Endothelial cell of umbilical vein (primary cell): Measurements from ENCODE around the gene PRRT1. TPM values are rescaled to one million over a fixed set of nuclear protein-coding genes. Genes with fewer than 3 reads are reported as not detected.

Experiments
- BruUV-seq: library from RNA; stranded (reverse); fragments of 400-500 nt; replicated peaks from 2 replicates; lab custom pipeline; 2021; lab: Mats Ljungman, UMichigan
- CTCF ChIA-PET: fragments of 300-600, 350-600 bp; sonication (Branson Sonifier 250); formaldehyde crosslinking; loops from one replicate; lab custom pipeline; 2021; ENCODE audit warnings: antibody characterized with exemption, inconsistent platforms; lab: Charles Lee
- POLR2A ChIA-PET: fragments of 300-600, 350-600 bp; sonication (Branson Sonifier 250); formaldehyde crosslinking; loops from one replicate; lab custom pipeline; 2021; ENCODE audit warnings: antibody characterized with exemption, inconsistent platforms; lab: Charles Lee
- DNase-seq: peaks from one replicate; pipeline ENCODE4 v3.0.0-alpha.2; 2011; ENCODE audit warnings: low read depth, low spot score
- FAIRE-seq: peaks from 2 replicates; lab custom pipeline; 2011; peaks lifted over from hg19 to GRCh38; lab: Jason Lieb, UNC
- H2AFZ ChIP-seq: 2 replicates; pipeline ENCODE4 v1.6.0; 2012; ENCODE audit warnings: low read depth, low read length, control low read depth, inconsistent platforms
- H3K27ac ChIP-seq: 2 replicates; pipeline ENCODE4 v1.5.1; 2011; ENCODE audit warnings: low read depth, mild to moderate bottlenecking, control low read depth, low read length, moderate library complexity; ENCODE audit not compliant: insufficient read depth
- H3K27me3 ChIP-seq, 2 experiments: 2 replicates each; pipeline versions ENCODE4 v1.6.0 to v1.6.1; 2011; ENCODE audit warnings: low read length in 2 of 2, mixed read lengths in 1 of 2; ENCODE audit not compliant: control insufficient read depth in 2 of 2, insufficient read depth in 2 of 2
- H3K36me3 ChIP-seq, 2 experiments: 2 replicates in 1 of 2; 3 replicates in 1 of 2; pipeline ENCODE4 v1.5.1; 2011; ENCODE audit warnings: low read length in 2 of 2, mild to moderate bottlenecking in 1 of 2, moderate library complexity in 1 of 2; ENCODE audit not compliant: control insufficient read depth in 2 of 2, insufficient read depth in 2 of 2; ENCODE audit errors: extremely low read depth in 1 of 2
- H3K4me1 ChIP-seq: 3 replicates; pipeline ENCODE4 v1.5.1; 2011; ENCODE audit warnings: mild to moderate bottlenecking, low read length; ENCODE audit not compliant: control insufficient read depth, insufficient read depth; ENCODE audit errors: extremely low read depth
- H3K4me2 ChIP-seq: 2 replicates; pipeline ENCODE4 v1.6.1; 2011; ENCODE audit warnings: low read length, control low read depth, mixed read lengths; ENCODE audit not compliant: insufficient read depth
- H3K4me3 ChIP-seq, 3 experiments: fragments of 200-600 bp in 1 of 3; sonication (generic), shearing (Covaris generic) in 1 of 3; replicated peaks in 1 of 3; 2 replicates each; pipeline ENCODE4 v1.5.1; 2011 to 2016; ENCODE audit warnings: control low read depth in 3 of 3, low read length in 3 of 3, mild to moderate bottlenecking in 2 of 3, inconsistent platforms in 1 of 3, low read depth in 1 of 3, moderate library complexity in 1 of 3; ENCODE audit not compliant: insufficient read depth in 1 of 3
- H3K79me2 ChIP-seq: 2 replicates; pipeline ENCODE4 v1.6.0; 2012; ENCODE audit warnings: low read length, inconsistent platforms; ENCODE audit not compliant: control insufficient read depth, insufficient read depth
- H3K9ac ChIP-seq: replicated peaks from 2 replicates; pipeline ENCODE3; 2011; ENCODE audit warnings: low read length, control low read depth; ENCODE audit not compliant: insufficient read depth; ENCODE audit errors: extremely low read depth
- H3K9me1 ChIP-seq: replicated peaks from 3 replicates; pipeline ENCODE4 v1.6.0; 2011; ENCODE audit warnings: mild to moderate bottlenecking, low read length; ENCODE audit not compliant: control insufficient read depth, insufficient read depth; ENCODE audit errors: extremely low read depth
- H3K9me3 ChIP-seq: replicated peaks from 2 replicates; pipeline ENCODE4 v1.5.1; 2012; ENCODE audit warnings: low read length, inconsistent platforms; ENCODE audit not compliant: control insufficient read depth, insufficient read depth
- H4K20me1 ChIP-seq: replicated peaks from 2 replicates; pipeline ENCODE3; 2011; ENCODE audit warnings: mild to moderate bottlenecking, low read length; ENCODE audit not compliant: control insufficient read depth, insufficient read depth; ENCODE audit errors: extremely low read depth
- EZH2 ChIP-seq: IDR thresholded peaks from 2 replicates; pipeline ENCODE4 v1.6.1; 2012; ENCODE audit warnings: borderline replicate concordance, low read depth, mild to moderate bottlenecking, moderate library complexity, low read length, inconsistent platforms; ENCODE audit not compliant: severe bottlenecking
- FOS ChIP-seq: IDR thresholded peaks from 2 replicates; pipeline ENCODE4 v1.6.1; 2011; ENCODE audit warnings: mild to moderate bottlenecking, low read length, moderate library complexity, borderline replicate concordance; ENCODE audit not compliant: insufficient read depth
- GATA2 ChIP-seq: IDR thresholded peaks from 2 replicates; pipeline ENCODE4 v1.7.0; 2011; ENCODE audit warnings: low read depth, mild to moderate bottlenecking, moderate library complexity, mixed read lengths, low read length; ENCODE audit not compliant: insufficient read length, insufficient read depth
- JUN ChIP-seq: IDR thresholded peaks from 2 replicates; pipeline ENCODE4 v1.6.1; 2011; ENCODE audit warnings: borderline replicate concordance, low read depth; ENCODE audit not compliant: insufficient read length, insufficient read depth
- MYC ChIP-seq: IDR thresholded peaks from one replicate; pipeline ENCODE4 v1.6.1; 2011; ENCODE audit warnings: mild to moderate bottlenecking, low read depth, low read length
- POLR2A ChIP-seq: IDR thresholded peaks from 2 replicates; pipeline ENCODE4 v1.6.1; 2012; ENCODE audit warnings: low read depth, mild to moderate bottlenecking, control low read depth, low read length
- POLR2AphosphoS5 ChIP-seq: IDR thresholded peaks from 2 replicates; pipeline ENCODE4 v1.6.1; 2012; ENCODE audit warnings: low read depth, mild to moderate bottlenecking, control low read depth, low read length, moderate library complexity; ENCODE audit not compliant: insufficient read depth
- dilution Hi-C: fragments of 300-500 bp; cut with MboI; formaldehyde crosslinking; loops from one replicate; pipeline ENCODE4 v1.15.0; 2019; ENCODE audit warnings: low sequenced_read_pairs; ENCODE audit not compliant: extremely low pct_ligation_motif_present
- intact Hi-C: fragments of 100-400 bp; cut with micrococcal nuclease; formaldehyde crosslinking; loops from one replicate; pipeline ENCODE4 v1.10.0; 2022
- polyA plus RNA-seq, 4 experiments: library from polyadenylated mRNA; depleted of rRNA in 3 of 4; stranded (reverse) in 3 of 4; unstranded in 1 of 4; fragments of >200 nt; gene quantifications; 2 replicates each; pipeline versions ENCODE4 v1.2.1 to v1.2.3, GENCODE V29; 2011 to 2012; ENCODE audit warnings: missing spikeins in 1 of 4
- total RNA-seq: library from RNA; stranded (reverse); gene quantifications from 2 replicates; pipeline ENCODE4 v1.2.3, GENCODE V29; 2021
- TF ChIP-seq, protein P1 (sequence below): IDR thresholded peaks from 2 replicates; pipeline ENCODE4 v1.6.1; 2011; ENCODE audit not compliant: insufficient read depth, insufficient read length
- TF ChIP-seq, protein P2 (sequence below), 2 donors: IDR thresholded peaks; 1 replicate in 1 of 2; 2 replicates in 1 of 2; pipeline ENCODE4 v1.5.1; 2011; ENCODE audit warnings: low read length in 2 of 2, mild to moderate bottlenecking in 2 of 2, moderate library complexity in 2 of 2, control low read depth in 1 of 2, inconsistent platforms in 1 of 2, low read depth in 1 of 2; ENCODE audit not compliant: insufficient read depth in 1 of 2; ENCODE audit errors: extremely low read depth in 1 of 2

The PRRT1 gene
- total and polyA plus RNA-seq, 2 donors (not counting 3 experiments of a cell fraction or from before 2014, with no cell fraction given) = 0.55 to 1.3 TPM

DNA sequence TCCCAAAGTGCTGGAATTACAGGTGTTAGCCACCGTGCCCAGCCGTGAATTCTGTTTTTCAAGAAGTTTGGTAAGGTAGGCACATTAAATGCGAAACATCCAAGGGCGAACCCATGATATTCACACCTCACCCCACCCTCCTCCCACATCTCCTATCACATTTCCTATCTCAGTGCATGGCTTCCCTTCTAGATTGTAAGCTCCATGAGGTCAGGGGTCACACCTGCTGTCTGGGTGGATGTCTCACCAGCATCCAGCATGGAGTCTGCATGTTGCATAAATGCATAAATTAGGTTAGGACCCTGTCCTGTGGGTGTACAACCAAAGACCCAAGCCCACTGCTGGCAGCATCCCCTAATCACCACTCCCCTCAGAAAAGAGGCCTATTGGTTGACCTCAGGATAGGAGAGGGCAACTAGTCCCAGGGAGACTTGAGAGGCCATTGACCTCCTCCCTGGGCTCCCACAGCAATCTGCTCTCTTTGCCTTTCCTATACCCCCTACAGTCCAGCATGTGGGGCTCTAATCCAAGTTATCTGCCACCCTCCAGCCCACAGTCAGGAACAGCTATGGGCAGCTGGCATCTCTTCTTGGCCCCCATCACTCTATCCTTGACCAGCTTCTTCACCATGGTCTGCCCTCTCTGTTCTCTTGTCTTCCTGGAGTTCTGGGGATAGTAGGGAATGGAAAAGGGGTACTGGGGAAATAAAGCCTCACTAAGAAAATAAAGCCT is 4.2 kb downstream of the PRRT1 start:
- no peaks in the 10 kb centered on the region for H3K36me3 ChIP-seq
- intact Hi-C loops = loop anchor here (1.0 kb wide), 1 partner anchor 48 kb away; no protein-coding TSS in a partner anchor
- H3K4me3 ChIP-seq = no peak overlapping the region
- H2AFZ ChIP-seq = no peak overlapping the region
- TF ChIP-seq, protein P1, sequence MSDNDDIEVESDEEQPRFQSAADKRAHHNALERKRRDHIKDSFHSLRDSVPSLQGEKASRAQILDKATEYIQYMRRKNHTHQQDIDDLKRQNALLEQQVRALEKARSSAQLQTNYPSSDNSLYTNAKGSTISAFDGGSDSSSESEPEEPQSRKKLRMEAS = no peak
- TF ChIP-seq FOS (no peak), GATA2 (no peak), MYC (no peak), POLR2AphosphoS5 (no peak), POLR2A (no peak), JUN (no peak), EZH2 (no peak)
- TF ChIP-seq, protein P2, sequence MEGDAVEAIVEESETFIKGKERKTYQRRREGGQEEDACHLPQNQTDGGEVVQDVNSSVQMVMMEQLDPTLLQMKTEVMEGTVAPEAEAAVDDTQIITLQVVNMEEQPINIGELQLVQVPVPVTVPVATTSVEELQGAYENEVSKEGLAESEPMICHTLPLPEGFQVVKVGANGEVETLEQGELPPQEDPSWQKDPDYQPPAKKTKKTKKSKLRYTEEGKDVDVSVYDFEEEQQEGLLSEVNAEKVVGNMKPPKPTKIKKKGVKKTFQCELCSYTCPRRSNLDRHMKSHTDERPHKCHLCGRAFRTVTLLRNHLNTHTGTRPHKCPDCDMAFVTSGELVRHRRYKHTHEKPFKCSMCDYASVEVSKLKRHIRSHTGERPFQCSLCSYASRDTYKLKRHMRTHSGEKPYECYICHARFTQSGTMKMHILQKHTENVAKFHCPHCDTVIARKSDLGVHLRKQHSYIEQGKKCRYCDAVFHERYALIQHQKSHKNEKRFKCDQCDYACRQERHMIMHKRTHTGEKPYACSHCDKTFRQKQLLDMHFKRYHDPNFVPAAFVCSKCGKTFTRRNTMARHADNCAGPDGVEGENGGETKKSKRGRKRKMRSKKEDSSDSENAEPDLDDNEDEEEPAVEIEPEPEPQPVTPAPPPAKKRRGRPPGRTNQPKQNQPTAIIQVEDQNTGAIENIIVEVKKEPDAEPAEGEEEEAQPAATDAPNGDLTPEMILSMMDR (IDR thresholded peaks at IDR 0.05; ENCODE audit: extremely low read depth in 1 of 2, insufficient read depth in 1 of 2, low read depth in 1 of 2, low read length in 2 of 2) = no peak
- H3K9me1 ChIP-seq = no peaks in the 10 kb centered on the region
- DNase-seq (no peak), FAIRE-seq (no peak)
- CTCF ChIA-PET = interaction anchor here (1.0 to 2.8 kb wide), 5 partner anchors 17 to 638 kb away, joined by 3 to 12 read pairs (median 6); partner anchors contain the start of gene FKBPL
- H4K20me1 ChIP-seq = no peaks in the 10 kb centered on the region
- H3K79me2 ChIP-seq = no peaks in the 10 kb centered on the region
- dilution Hi-C loops = no loop called here
- H3K27ac ChIP-seq = no peak overlapping the region
- BruUV-seq = no TSS peak
- H3K9ac ChIP-seq = no peak overlapping the region
- no peaks in the 10 kb centered on the region for H3K9me3 ChIP-seq
- peaks cover 24 to 27% of the 10 kb centered on the region in 2 experiments for H3K27me3 ChIP-seq
- POLR2A ChIA-PET = no interaction called here
- H3K4me1 ChIP-seq = peaks cover 9% of the 10 kb centered on the region
- H3K4me2 ChIP-seq = no peak overlapping the region
